Tibial nerve (tissue), 4 donors: ENCODE data around the gene FAM181B. TPM values are rescaled to one million over a fixed set of nuclear protein-coding genes. Genes with fewer than 3 reads are reported as not detected.
"Not testable (repeated sequence)": the region's sequence is repeated elsewhere in the genome, so short reads cannot be mapped to it uniquely, and the experiment has no call there.

Source experiments
- DNase-seq, 2 donors: peaks; one replicate each; pipeline ENCODE4 v3.0.0-alpha.2; 2019; ENCODE audit warnings: low spot score in 2 of 2
- H3K27ac ChIP-seq, 4 donors: fragments of 200-600 bp; sonication (generic) in 3 of 4; one replicate each; pipeline ENCODE4 v1.5.1; 2017 to 2019; ENCODE audit warnings: mild to moderate bottlenecking in 1 of 4
- H3K27me3 ChIP-seq, 2 donors: fragments of 200-600 bp; sonication (generic) in 1 of 2; one replicate each; pipeline versions ENCODE4 v1.5.1 to v1.6.0; 2017 to 2019
- H3K36me3 ChIP-seq, 3 donors: fragments of 200-600 bp; sonication (generic); one replicate each; pipeline ENCODE4 v1.5.1; 2018 to 2019
- H3K4me1 ChIP-seq, 4 donors: fragments of 200-600 bp; sonication (generic) in 3 of 4; one replicate each; pipeline ENCODE4 v1.5.1; 2017 to 2019
- H3K4me3 ChIP-seq, 4 donors: fragments of 200-600 bp; sonication (generic) in 3 of 4; one replicate each; pipeline ENCODE4 v1.5.1; 2017 to 2019; ENCODE audit warnings: mild to moderate bottlenecking in 1 of 4, moderate library complexity in 1 of 4
- H3K9me3 ChIP-seq, 4 donors: fragments of 200-600 bp; sonication (generic) in 3 of 4; one replicate each; pipeline ENCODE4 v1.5.1; 2017 to 2019
- CTCF ChIP-seq, 5 experiments: fragments of 200-600 bp in 3 of 5; fragments of 450-650 bp in 2 of 5; sonication (generic) in 3 of 5; IDR thresholded peaks; one replicate each; pipeline ENCODE4 v1.5.1; 2016 to 2019; ENCODE audit warnings: antibody characterized with exemption in 5 of 5, mild to moderate bottlenecking in 3 of 5, moderate library complexity in 2 of 5
- EP300 ChIP-seq, 2 donors: sonication (generic); formaldehyde crosslinking; IDR thresholded peaks; one replicate each; pipeline ENCODE4 v1.6.1; 2017; ENCODE audit warnings: antibody characterized with exemption in 2 of 2, mild to moderate bottlenecking in 1 of 2
- POLR2A ChIP-seq, 2 donors: fragments of 450-650 bp; IDR thresholded peaks; one replicate each; pipeline ENCODE4 v1.6.1; 2017; ENCODE audit warnings: antibody characterized with exemption in 2 of 2, mild to moderate bottlenecking in 2 of 2, moderate library complexity in 2 of 2
- WGBS, 2 donors: methylation state at CpG; one replicate each; pipeline ENCODE4 v1.1.5; 2018; 5-methylcytosine and 5-hydroxymethylcytosine counted together
- total RNA-seq, 4 donors: library from RNA; depleted of rRNA; stranded (reverse); fragments of >200 nt; gene quantifications; one replicate each; pipeline ENCODE4 v1.1.0, GENCODE V29; 2016

FAM181B gene
- total RNA-seq, 4 donors from 2014 or later: 1.5 to 3.6 (median 2.4) TPM

- no peak for TF ChIP-seq POLR2A (IDR thresholded peaks at IDR 0.05)
- TF ChIP-seq CTCF (IDR thresholded peaks at IDR 0.05): peak in 4 of 5 experiments; percentile 26 to 49 (median 39)
- Histone ChIP-seq H3K27ac (no peak overlapping the region), H3K4me3 (no peak overlapping the region), H3K4me1 (no peaks in the 10 kb centered on the region), H3K9me3 (no peaks in the 10 kb centered on the region), H3K27me3 (peaks cover 0 to 5% of the 10 kb centered on the region in 2 donors), H3K36me3 (no peaks in the 10 kb centered on the region)
- 39 to 40% methylated on average over 7 of the region's 7 CpGs for WGBS, 2 donors
- peak in 1 of 2 donors; percentile 30 for DNase-seq
Observed at GRCh38 chr11:82701847-82702520, 31.7 kb downstream of the FAM181B start.

GRCh38 chr11:82698576-82699352 lies 34.9 kb downstream of the FAM181B start:
- no peak overlapping the region for H3K4me3 ChIP-seq
- no peak overlapping the region for H3K27ac ChIP-seq
- no peak for DNase-seq
- no peak for TF ChIP-seq CTCF (IDR thresholded peaks at IDR 0.05)
- TF ChIP-seq EP300 (IDR thresholded peaks at IDR 0.05): no peak
- no peak for TF ChIP-seq POLR2A (IDR thresholded peaks at IDR 0.05)
- 77 to 82% methylated on average over 6 of the region's 6 CpGs for WGBS, 2 donors
- no peaks in the 10 kb centered on the region for H3K36me3 ChIP-seq
- no peaks in the 10 kb centered on the region for H3K4me1 ChIP-seq
- H3K27me3 ChIP-seq: peaks cover 0 to 5% of the 10 kb centered on the region in 2 donors
- no peaks in the 10 kb centered on the region for H3K9me3 ChIP-seq

- no peaks in the 10 kb centered on the region for H3K4me1 ChIP-seq
- H3K36me3 ChIP-seq: no peaks in the 10 kb centered on the region
- TF ChIP-seq CTCF (IDR thresholded peaks at IDR 0.05) (no peak), POLR2A (IDR thresholded peaks at IDR 0.05) (no peak), EP300 (IDR thresholded peaks at IDR 0.05) (no peak)
- no peaks in the 10 kb centered on the region for H3K9me3 ChIP-seq
- no peaks in the 10 kb centered on the region for H3K27me3 ChIP-seq
- H3K4me3 ChIP-seq: no peak overlapping the region
- no peak overlapping the region for H3K27ac ChIP-seq
- DNase-seq: no peak
Observed at GRCh38 chr11:82692981-82693380, 40.7 kb downstream of the FAM181B start.

- not testable (repeated sequence) for H3K9me3 ChIP-seq, DNase-seq, H3K27ac ChIP-seq, H3K4me1 ChIP-seq, H3K4me3 ChIP-seq, H3K36me3 ChIP-seq, H3K27me3 ChIP-seq
- 94 to 98% methylated on average over 21 to 23 of the region's 23 CpGs for WGBS, 2 donors
Observed at GRCh38 chr11:82689347-82689746, 44.3 kb downstream of the FAM181B start.

- no peak for DNase-seq
- Histone ChIP-seq H3K27me3 (no peaks in the 10 kb centered on the region), H3K9me3 (peaks cover 0 to 6% (median 0%) of the 10 kb centered on the region in 4 donors), H3K27ac (no peak overlapping the region), H3K4me3 (no peak overlapping the region), H3K36me3 (no peaks in the 10 kb centered on the region), H3K4me1 (no peaks in the 10 kb centered on the region)
- WGBS, 2 donors: 33 to 37% methylated on average over 2 of the region's 2 CpGs
- no peak for TF ChIP-seq CTCF (IDR thresholded peaks at IDR 0.05)
- TF ChIP-seq POLR2A (IDR thresholded peaks at IDR 0.05): no peak
- no peak for TF ChIP-seq EP300 (IDR thresholded peaks at IDR 0.05)
Observed at GRCh38 chr11:82686211-82686610, 47.5 kb downstream of the FAM181B start.
